SK-N-SH treated with all-trans-retinoic acid at 6 μM for 48 hours (cell line): ENCODE measurements around the gene PDILT.

Experiments
- ATAC-seq: fragments of 200-7000 bp; cut with Tn5 transposase; 3 replicates; pipeline ENCODE4 v1.9.1; 2020; ENCODE audit warnings: mild to moderate bottlenecking, moderate library complexity
- ARNTL ChIP-seq: fragments of 450-650 bp; formaldehyde crosslinking; IDR thresholded peaks from 2 replicates; pipeline ENCODE4 v1.5.0; 2020; ENCODE audit warnings: low read depth, mild to moderate bottlenecking, moderate library complexity, borderline replicate concordance
- BACH2 ChIP-seq: fragments of 250-450 bp; sonication (Bioruptor Pico); IDR thresholded peaks from 2 replicates; pipeline ENCODE4 v1.9.0; 2021; ENCODE audit warnings: mild to moderate bottlenecking, borderline replicate concordance
- CSDC2 ChIP-seq: fragments of 250-450 bp; sonication (Bioruptor Pico); IDR thresholded peaks from 2 replicates; pipeline ENCODE4 v1.5.0; 2020; ENCODE audit warnings: mild to moderate bottlenecking, moderate library complexity
- ESRRG ChIP-seq: fragments of 250-450 bp; sonication (Bioruptor Pico); IDR thresholded peaks from 2 replicates; pipeline ENCODE4 v1.6.1; 2021; ENCODE audit warnings: mild to moderate bottlenecking
- GLIS3 ChIP-seq: fragments of 250-450 bp; sonication (Bioruptor Pico); IDR thresholded peaks from 2 replicates; pipeline ENCODE4 v1.5.0; 2020; ENCODE audit warnings: mild to moderate bottlenecking, moderate library complexity
- ISL1 ChIP-seq: fragments of 250-450 bp; sonication (Bioruptor Pico); IDR thresholded peaks from 2 replicates; pipeline ENCODE4 v2.1.2; 2022; ENCODE audit warnings: mild to moderate bottlenecking, moderate library complexity
- OSR1 ChIP-seq: fragments of 250-450 bp; sonication (Bioruptor Pico); IDR thresholded peaks from 2 replicates; pipeline ENCODE4 v1.8.0; 2022; ENCODE audit warnings: moderate library complexity, mild to moderate bottlenecking, inconsistent platforms
- PPARA ChIP-seq: fragments of 250-450 bp; sonication (Bioruptor Pico); IDR thresholded peaks from 2 replicates; pipeline ENCODE4 v1.5.0; 2020; ENCODE audit warnings: mild to moderate bottlenecking, borderline replicate concordance
- RARB ChIP-seq: fragments of 250-450 bp; sonication (Bioruptor Pico); IDR thresholded peaks from 2 replicates; pipeline ENCODE4 v1.8.0; 2021; ENCODE audit warnings: mild to moderate bottlenecking, moderate library complexity
- SNAI2 ChIP-seq: fragments of 250-450 bp; sonication (Bioruptor Pico); IDR thresholded peaks from 2 replicates; pipeline ENCODE4 v1.5.0; 2020; ENCODE audit warnings: mild to moderate bottlenecking, moderate library complexity
- TCF4 ChIP-seq: fragments of 250-450 bp; sonication (Bioruptor Pico); IDR thresholded peaks from 2 replicates; pipeline ENCODE4 v1.8.0; 2021; ENCODE audit warnings: mild to moderate bottlenecking, moderate library complexity, borderline replicate concordance
- TOX ChIP-seq: fragments of 250-450 bp; sonication (Bioruptor Pico); IDR thresholded peaks from 2 replicates; pipeline ENCODE4 v1.8.0; 2021; ENCODE audit warnings: mild to moderate bottlenecking, moderate library complexity, borderline replicate concordance
- ZC3H10 ChIP-seq: fragments of 250-450 bp; sonication (Bioruptor Pico); IDR thresholded peaks from 2 replicates; pipeline ENCODE4 v1.5.1; 2021; ENCODE audit warnings: mild to moderate bottlenecking, moderate library complexity
- ZFP3 ChIP-seq: fragments of 250-450 bp; sonication (Bioruptor Pico); IDR thresholded peaks from 2 replicates; pipeline ENCODE4 v1.5.0; 2020; ENCODE audit warnings: mild to moderate bottlenecking, moderate library complexity
- ZFP30 ChIP-seq: fragments of 450-650 bp; formaldehyde crosslinking; IDR thresholded peaks from 2 replicates; pipeline ENCODE4 v1.5.0; 2022; ENCODE audit warnings: mild to moderate bottlenecking, moderate library complexity
- ZNF70 ChIP-seq: fragments of 450-650 bp; formaldehyde crosslinking; IDR thresholded peaks from 2 replicates; pipeline ENCODE4 v1.5.0; 2020; ENCODE audit warnings: mild to moderate bottlenecking, moderate library complexity
- ZNF8 ChIP-seq: fragments of 450-650 bp; formaldehyde crosslinking; IDR thresholded peaks from 2 replicates; pipeline ENCODE4 v1.5.0; 2020; ENCODE audit warnings: mild to moderate bottlenecking, moderate library complexity
- TF ChIP-seq, protein P1 (sequence below): fragments of 250-450 bp; sonication (Bioruptor Pico); IDR thresholded peaks from 2 replicates; pipeline ENCODE4 v1.5.1; 2021; ENCODE audit warnings: mild to moderate bottlenecking, moderate library complexity
- TF ChIP-seq, protein P2 (sequence below): fragments of 250-450 bp; sonication (Bioruptor Pico); IDR thresholded peaks from 2 replicates; pipeline ENCODE4 v1.8.0; 2021; ENCODE audit warnings: low read depth, mild to moderate bottlenecking, moderate library complexity, borderline replicate concordance
- TF ChIP-seq, protein P3 (sequence below): fragments of 250-450 bp; sonication (Bioruptor Pico); IDR thresholded peaks from 2 replicates; pipeline ENCODE4 v1.5.1; 2020; ENCODE audit warnings: low read depth, mild to moderate bottlenecking, moderate library complexity
- TF ChIP-seq, protein P4 (sequence below): fragments of 250-450 bp; sonication (Bioruptor Pico); IDR thresholded peaks from 2 replicates; pipeline ENCODE4 v1.5.0; 2020; ENCODE audit warnings: mild to moderate bottlenecking, moderate library complexity

PDILT gene

DNA sequence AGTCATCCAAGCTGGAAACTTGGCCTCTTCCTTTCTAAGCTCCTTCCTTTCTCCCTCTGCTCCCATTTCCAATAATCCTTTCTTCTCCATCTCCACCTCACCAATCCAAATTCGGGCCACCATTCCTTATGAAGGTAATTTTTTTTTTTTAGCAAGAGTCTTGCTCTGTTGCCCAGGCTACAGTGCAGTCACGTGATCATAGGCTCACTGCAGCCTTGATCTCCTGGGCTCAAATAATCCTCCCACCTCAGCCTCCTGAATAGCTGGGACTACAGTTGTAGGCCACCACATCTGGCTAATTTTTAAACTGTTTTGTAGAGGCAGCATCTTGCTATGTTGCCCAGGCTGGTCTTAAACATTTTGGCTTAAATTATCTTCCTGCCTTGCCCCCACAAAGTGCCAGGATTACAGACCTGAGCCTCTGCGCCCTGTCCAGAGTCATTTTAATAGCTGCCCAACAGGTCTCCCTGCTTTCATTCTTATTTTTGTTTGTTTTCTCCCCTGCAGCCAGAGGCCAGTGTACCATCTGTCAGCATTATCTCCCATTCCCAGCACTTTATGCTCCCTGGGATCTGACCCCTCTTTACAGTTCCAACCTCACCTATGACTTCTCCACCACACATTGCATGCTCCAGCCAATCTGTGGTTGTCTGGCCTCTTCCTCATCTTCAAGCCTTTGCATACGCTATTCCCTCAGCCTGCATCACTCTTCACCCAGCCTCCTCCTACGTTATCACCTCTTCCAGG is 75.0 kb downstream of the PDILT start:
- no peak for ATAC-seq
- TF ChIP-seq ZNF8 (CRISPR knock-in tag) = no peak
- TF ChIP-seq, protein P1, sequence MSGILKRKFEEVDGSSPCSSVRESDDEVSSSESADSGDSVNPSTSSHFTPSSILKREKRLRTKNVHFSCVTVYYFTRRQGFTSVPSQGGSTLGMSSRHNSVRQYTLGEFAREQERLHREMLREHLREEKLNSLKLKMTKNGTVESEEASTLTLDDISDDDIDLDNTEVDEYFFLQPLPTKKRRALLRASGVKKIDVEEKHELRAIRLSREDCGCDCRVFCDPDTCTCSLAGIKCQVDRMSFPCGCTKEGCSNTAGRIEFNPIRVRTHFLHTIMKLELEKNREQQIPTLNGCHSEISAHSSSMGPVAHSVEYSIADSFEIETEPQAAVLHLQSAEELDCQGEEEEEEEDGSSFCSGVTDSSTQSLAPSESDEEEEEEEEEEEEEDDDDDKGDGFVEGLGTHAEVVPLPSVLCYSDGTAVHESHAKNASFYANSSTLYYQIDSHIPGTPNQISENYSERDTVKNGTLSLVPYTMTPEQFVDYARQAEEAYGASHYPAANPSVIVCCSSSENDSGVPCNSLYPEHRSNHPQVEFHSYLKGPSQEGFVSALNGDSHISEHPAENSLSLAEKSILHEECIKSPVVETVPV = no peak
- TF ChIP-seq BACH2 (CRISPR knock-in tag) = no peak

DNA sequence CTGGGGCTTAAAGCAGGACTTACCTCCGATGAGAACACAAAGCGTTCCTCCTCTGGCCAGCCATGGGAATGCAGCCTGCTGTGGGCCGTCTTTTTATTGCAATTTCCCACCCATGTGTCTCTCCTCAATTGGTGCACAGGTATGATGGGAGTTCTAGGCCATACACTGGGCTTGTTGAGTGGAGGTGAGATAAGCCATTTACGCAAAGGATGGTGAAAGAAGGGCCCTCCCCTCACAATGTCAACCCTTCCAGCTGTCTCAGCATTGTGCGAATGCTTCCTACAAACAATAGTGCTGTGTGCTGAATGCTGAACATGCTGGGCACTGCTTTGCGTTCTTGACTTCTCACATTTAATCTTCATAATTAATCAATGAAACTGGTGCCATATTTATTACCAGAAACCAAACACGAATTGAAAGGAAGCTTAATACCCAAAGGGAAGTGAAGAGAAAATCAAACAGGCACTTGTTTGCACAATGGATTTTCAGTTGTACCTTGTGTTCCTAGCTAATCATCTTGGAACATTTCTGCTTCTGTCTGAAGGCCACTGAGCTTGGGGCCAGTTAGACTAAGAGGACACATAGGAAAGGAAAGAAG is 77.0 kb downstream of the PDILT start, which contains the start of gene GP2:
Gene GP2, minus strand, starts transcription at position 70 of the 598 bp plus-strand sequence. CDS start 1,082 bp downstream, outside the sequence.
- no peak for ATAC-seq
- TF ChIP-seq RARB (CRISPR knock-in tag) = no peak
- no peak for TF ChIP-seq GLIS3 (CRISPR knock-in tag)
- no peak for TF ChIP-seq ARNTL
- TF ChIP-seq ESRRG (CRISPR knock-in tag) = no peak
- TF ChIP-seq ZFP3 (CRISPR knock-in tag) = no peak
- no peak for TF ChIP-seq ISL1 (CRISPR knock-in tag)
- TF ChIP-seq, protein P2, sequence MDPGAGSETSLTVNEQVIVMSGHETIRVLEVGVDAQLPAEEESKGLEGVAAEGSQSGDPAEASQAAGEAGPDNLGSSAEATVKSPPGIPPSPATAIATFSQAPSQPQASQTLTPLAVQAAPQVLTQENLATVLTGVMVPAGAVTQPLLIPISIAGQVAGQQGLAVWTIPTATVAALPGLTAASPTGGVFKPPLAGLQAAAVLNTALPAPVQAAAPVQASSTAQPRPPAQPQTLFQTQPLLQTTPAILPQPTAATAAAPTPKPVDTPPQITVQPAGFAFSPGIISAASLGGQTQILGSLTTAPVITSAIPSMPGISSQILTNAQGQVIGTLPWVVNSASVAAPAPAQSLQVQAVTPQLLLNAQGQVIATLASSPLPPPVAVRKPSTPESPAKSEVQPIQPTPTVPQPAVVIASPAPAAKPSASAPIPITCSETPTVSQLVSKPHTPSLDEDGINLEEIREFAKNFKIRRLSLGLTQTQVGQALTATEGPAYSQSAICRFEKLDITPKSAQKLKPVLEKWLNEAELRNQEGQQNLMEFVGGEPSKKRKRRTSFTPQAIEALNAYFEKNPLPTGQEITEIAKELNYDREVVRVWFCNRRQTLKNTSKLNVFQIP (CRISPR knock-in tag) = no peak
- TF ChIP-seq ZFP30 (CRISPR knock-in tag) = no peak
- TF ChIP-seq TOX (CRISPR knock-in tag) = no peak
- TF ChIP-seq BACH2 (CRISPR knock-in tag) = no peak
- no peak for TF ChIP-seq ZNF70
- TF ChIP-seq, protein P3, sequence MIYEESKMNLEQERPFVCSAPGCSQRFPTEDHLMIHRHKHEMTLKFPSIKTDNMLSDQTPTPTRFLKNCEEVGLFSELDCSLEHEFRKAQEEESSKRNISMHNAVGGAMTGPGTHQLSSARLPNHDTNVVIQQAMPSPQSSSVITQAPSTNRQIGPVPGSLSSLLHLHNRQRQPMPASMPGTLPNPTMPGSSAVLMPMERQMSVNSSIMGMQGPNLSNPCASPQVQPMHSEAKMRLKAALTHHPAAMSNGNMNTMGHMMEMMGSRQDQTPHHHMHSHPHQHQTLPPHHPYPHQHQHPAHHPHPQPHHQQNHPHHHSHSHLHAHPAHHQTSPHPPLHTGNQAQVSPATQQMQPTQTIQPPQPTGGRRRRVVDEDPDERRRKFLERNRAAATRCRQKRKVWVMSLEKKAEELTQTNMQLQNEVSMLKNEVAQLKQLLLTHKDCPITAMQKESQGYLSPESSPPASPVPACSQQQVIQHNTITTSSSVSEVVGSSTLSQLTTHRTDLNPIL (CRISPR knock-in tag) = no peak
- TF ChIP-seq ZC3H10 (CRISPR knock-in tag) = no peak
- TF ChIP-seq, protein P4, sequence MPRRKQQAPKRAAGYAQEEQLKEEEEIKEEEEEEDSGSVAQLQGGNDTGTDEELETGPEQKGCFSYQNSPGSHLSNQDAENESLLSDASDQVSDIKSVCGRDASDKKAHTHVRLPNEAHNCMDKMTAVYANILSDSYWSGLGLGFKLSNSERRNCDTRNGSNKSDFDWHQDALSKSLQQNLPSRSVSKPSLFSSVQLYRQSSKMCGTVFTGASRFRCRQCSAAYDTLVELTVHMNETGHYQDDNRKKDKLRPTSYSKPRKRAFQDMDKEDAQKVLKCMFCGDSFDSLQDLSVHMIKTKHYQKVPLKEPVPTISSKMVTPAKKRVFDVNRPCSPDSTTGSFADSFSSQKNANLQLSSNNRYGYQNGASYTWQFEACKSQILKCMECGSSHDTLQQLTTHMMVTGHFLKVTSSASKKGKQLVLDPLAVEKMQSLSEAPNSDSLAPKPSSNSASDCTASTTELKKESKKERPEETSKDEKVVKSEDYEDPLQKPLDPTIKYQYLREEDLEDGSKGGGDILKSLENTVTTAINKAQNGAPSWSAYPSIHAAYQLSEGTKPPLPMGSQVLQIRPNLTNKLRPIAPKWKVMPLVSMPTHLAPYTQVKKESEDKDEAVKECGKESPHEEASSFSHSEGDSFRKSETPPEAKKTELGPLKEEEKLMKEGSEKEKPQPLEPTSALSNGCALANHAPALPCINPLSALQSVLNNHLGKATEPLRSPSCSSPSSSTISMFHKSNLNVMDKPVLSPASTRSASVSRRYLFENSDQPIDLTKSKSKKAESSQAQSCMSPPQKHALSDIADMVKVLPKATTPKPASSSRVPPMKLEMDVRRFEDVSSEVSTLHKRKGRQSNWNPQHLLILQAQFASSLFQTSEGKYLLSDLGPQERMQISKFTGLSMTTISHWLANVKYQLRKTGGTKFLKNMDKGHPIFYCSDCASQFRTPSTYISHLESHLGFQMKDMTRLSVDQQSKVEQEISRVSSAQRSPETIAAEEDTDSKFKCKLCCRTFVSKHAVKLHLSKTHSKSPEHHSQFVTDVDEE (CRISPR knock-in tag) = no peak
- no peak for TF ChIP-seq TCF4
- no peak for TF ChIP-seq PPARA (CRISPR knock-in tag)
- no peak for TF ChIP-seq OSR1 (CRISPR knock-in tag)

DNA sequence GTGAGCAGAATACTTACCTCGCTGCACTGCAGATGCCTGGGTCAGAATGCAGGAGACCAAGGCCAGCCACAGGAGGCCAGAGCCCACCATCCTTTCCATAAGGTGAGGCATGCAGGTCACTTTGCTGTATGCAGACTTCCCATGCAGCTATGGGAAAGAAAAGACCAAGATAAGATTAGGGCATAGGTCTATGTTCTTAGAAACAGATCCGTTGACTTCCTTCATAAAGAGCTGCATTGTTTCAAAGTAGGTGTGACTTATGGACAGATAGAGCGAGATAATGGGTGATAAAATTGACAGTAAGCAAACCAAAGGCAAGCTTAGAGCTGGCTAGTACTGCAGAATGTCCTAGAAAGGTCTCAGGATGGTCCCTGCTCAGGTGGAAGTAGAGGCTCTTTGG is 78.2 kb downstream of the PDILT start:
- ATAC-seq = no peak
- TF ChIP-seq, protein P3 (CRISPR knock-in tag) = no peak
- TF ChIP-seq SNAI2 (CRISPR knock-in tag) (no peak), CSDC2 (CRISPR knock-in tag) (no peak), ZNF8 (CRISPR knock-in tag) (no peak)
- TF ChIP-seq, all 23 proteins: peak for 0
